WERI-Rb-1 (cell line): ENCODE data around the gene GATA3.

ENCODE experiments used
- DNase-seq: peaks from one replicate; pipeline ENCODE4 v3.0.0-alpha.2; 2020
- H3K27ac ChIP-seq: fragments of 250-450 bp; sonication (Bioruptor Pico); 2 replicates; pipeline ENCODE4 v1.5.1; 2020; ENCODE audit warnings: mild to moderate bottlenecking, moderate library complexity
- H3K27me3 ChIP-seq: fragments of 250-450 bp; sonication (Bioruptor Pico); 2 replicates; pipeline ENCODE4 v1.5.1; 2021; ENCODE audit warnings: mild to moderate bottlenecking, low read depth, moderate library complexity; ENCODE audit not compliant: insufficient read depth, severe bottlenecking
- H3K36me3 ChIP-seq: fragments of 250-450 bp; sonication (Bioruptor Pico); 2 replicates; pipeline ENCODE4 v1.5.1; 2020; ENCODE audit warnings: mild to moderate bottlenecking, moderate library complexity
- H3K4me3 ChIP-seq: 2 replicates; pipeline ENCODE4 v1.5.1; 2011; ENCODE audit warnings: low read depth, mild to moderate bottlenecking, control low read depth, low read length
- H3K9me3 ChIP-seq: fragments of 250-450 bp; sonication (Bioruptor Pico); 2 replicates; pipeline ENCODE4 v1.5.1; 2021; ENCODE audit warnings: mild to moderate bottlenecking, moderate library complexity; ENCODE audit not compliant: severe bottlenecking
- TF ChIP-seq, protein P1 (sequence below): IDR thresholded peaks from 2 replicates; pipeline ENCODE4 v1.5.1; 2011; ENCODE audit warnings: low read depth, mild to moderate bottlenecking, control low read depth, inconsistent platforms, low read length

Gene GATA3

DNA sequence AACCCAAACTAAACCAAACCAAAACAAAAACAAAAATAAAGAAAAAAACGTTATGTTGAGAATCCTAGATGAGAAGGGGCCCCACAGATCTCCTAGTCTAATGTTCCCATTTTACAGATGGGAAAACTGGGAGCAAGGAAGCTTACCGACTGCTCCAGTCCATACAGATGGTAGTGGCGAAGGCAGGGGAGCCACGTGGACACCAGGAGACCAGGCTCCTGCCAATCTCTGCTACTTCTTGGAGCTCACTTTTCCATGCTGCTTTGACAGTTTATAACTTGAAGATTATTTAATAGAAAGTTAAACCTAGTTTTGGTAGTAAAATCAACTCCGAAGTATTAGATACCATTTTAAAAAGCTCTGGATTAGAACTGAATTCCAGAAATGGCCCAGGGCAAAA lies 62.0 kb downstream of the GATA3 start:
- Histone ChIP-seq H3K27me3 (peaks cover 2% of the 10 kb centered on the region), H3K9me3 (no peaks in the 10 kb centered on the region), H3K4me3 (no peak overlapping the region), H3K27ac (no peak overlapping the region), H3K36me3 (no peaks in the 10 kb centered on the region)
- DNase-seq = no peak
- TF ChIP-seq, protein P1, sequence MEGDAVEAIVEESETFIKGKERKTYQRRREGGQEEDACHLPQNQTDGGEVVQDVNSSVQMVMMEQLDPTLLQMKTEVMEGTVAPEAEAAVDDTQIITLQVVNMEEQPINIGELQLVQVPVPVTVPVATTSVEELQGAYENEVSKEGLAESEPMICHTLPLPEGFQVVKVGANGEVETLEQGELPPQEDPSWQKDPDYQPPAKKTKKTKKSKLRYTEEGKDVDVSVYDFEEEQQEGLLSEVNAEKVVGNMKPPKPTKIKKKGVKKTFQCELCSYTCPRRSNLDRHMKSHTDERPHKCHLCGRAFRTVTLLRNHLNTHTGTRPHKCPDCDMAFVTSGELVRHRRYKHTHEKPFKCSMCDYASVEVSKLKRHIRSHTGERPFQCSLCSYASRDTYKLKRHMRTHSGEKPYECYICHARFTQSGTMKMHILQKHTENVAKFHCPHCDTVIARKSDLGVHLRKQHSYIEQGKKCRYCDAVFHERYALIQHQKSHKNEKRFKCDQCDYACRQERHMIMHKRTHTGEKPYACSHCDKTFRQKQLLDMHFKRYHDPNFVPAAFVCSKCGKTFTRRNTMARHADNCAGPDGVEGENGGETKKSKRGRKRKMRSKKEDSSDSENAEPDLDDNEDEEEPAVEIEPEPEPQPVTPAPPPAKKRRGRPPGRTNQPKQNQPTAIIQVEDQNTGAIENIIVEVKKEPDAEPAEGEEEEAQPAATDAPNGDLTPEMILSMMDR = no peak

DNA sequence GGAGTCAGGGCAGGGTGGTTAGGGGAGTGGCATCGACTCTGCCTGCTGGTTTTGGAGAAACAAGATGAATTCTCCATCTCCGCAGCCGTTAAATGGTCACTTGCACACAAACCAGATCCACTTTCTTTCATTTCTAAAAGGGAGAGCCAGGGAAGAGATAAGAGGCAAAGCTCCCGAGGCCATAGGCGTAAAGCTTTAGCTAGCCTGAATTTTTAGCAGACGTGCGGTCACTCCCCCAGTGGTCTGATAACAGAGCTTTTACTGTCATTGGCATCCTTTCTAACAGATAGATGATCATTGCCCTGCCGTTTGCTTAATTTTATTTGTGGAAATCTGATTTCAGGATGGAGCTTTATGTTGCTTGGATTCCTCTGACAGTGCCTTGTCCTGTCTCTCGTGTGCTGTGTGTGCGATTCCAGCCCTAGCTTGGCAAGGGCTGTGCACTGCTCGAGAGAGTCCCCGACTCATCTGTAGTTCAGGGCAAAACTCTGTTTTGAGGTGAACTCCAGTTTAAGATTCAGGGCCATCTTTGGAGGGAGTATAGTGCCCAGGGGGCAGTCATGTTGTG lies 62.5 kb downstream of the GATA3 start:
- Histone ChIP-seq H3K4me3 (no peak overlapping the region), H3K36me3 (no peaks in the 10 kb centered on the region), H3K27me3 (peaks cover 2% of the 10 kb centered on the region), H3K27ac (no peak overlapping the region), H3K9me3 (no peaks in the 10 kb centered on the region)
- TF ChIP-seq, protein P1 = no peak
- no peak for DNase-seq

DNA sequence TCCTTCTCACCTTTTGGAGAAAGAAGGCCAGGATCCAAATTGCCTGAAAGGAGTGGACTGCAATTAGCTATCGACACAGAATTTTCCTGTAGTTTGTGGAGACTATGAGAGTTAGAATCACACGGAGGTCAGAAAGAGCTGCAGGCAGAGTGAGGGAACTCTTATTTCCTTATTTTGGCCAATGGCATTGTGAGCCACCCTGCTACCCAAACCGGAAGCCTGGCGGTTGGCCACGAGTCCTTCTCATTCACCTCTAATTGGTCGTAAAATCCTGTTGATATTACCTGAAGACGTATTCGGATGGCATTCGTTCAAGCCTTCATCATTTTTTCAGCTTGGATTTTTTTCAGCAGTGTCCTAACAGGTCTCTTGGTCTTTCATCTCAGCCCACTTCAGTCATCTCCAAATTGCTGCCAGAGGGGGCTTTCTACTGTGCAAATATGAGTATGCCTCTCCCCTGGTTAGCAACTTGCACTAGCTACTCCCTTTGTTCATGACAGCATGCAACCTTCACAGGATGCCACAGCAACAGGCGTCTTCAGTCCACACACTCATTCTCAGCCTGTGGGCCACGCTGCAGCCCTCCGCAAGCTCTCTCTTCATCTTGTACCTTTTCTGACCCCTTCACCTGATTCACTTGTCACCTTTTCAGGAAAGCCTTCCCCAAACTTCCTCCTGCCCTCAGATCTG lies 66.9 kb downstream of the GATA3 start:
- Histone ChIP-seq H3K27ac (no peak overlapping the region), H3K4me3 (no peak overlapping the region), H3K9me3 (no peaks in the 10 kb centered on the region), H3K36me3 (no peaks in the 10 kb centered on the region), H3K27me3 (no peaks in the 10 kb centered on the region)
- TF ChIP-seq, protein P1 = no peak
- no peak for DNase-seq

DNA sequence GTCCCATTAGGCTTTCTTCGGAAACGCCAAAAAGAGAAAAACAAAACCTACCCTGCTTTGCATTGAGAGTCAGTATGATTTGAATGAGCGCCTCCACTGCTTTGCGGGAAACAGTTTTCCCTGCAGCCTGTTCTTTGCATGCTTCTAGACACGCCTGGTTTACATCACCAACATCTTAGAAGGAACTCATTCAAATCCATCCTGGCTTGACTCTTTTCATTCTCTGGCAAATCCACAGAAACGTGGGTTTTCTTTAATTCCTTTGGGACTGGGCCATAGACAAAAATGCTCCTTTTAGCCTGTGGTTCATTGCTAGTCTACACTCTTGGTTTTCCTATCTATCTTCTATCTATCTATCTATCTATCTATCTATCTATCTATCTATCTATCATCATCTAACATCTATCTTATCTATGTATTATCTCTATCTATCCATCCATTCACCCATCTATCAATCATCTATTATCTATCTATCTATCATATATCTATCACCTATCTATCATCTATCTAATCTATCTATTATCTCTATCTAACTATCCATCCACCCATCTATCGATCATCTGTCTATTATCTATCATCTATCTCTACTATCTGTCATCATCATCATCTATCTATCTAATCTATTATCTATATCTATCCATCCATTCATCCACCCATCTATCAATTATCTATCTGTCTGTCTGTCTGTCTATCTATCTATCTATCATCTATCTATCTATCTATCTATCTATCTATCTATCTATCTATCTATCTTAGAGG lies 68.3 kb downstream of the GATA3 start:
- TF ChIP-seq, protein P1 = no peak
- no peaks in the 10 kb centered on the region for H3K9me3 ChIP-seq
- no peaks in the 10 kb centered on the region for H3K36me3 ChIP-seq
- H3K4me3 ChIP-seq = no peak overlapping the region
- no peak overlapping the region for H3K27ac ChIP-seq
- no peaks in the 10 kb centered on the region for H3K27me3 ChIP-seq
- DNase-seq = no peak

DNA sequence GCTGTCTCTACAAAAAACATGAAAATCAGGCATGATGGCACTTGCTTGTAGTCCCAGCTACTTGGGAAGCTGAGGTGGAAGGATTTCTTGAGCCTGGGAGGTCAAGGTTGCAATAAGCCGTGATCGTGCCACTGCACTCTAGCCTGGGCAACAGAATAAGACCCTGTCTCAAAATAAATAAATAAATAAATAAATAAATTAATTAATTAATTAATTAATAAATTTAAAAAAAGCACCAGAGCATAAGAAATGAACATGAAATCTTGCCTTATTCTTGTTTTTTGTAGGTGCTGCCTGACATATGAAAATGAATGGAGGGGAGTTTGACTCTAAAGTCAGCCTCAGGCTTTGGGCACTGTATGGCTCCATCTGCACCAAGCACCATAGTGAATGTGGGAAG lies 69.9 kb downstream of the GATA3 start:
- Histone ChIP-seq H3K27ac (no peak overlapping the region), H3K36me3 (no peaks in the 10 kb centered on the region), H3K4me3 (no peak overlapping the region), H3K9me3 (no peaks in the 10 kb centered on the region), H3K27me3 (no peaks in the 10 kb centered on the region)
- TF ChIP-seq, protein P1 = no peak
- DNase-seq = no peak
